Measurements from ENCODE around the gene LDLRAD3. TPM values are rescaled to one million over a fixed set of nuclear protein-coding genes. Genes with fewer than 3 reads are reported as not detected.

LDLRAD3 gene
- total RNA-seq, 2 experiments from 2014 or later, result not detected

GRCh38 chr11:35963911-35964310 is 20.0 kb downstream of the LDLRAD3 start:
- Histone ChIP-seq H3K79me2 (ENCODE audit: insufficient read depth, low read depth, low read length) (no peaks in the 10 kb centered on the region), H3K4me3 (ENCODE audit: low read depth, low read length, poor library complexity, severe bottlenecking) (no peak overlapping the region), H3K27ac (ENCODE audit: low read depth, low read length, poor library complexity, severe bottlenecking) (no peak overlapping the region), H3K4me2 (ENCODE audit: low read length) (no peak overlapping the region), H3K36me3 (ENCODE audit: insufficient read depth, low read length) (no peaks in the 10 kb centered on the region), H3K4me1 (ENCODE audit: insufficient read depth, low read length, poor library complexity, severe bottlenecking) (no peaks in the 10 kb centered on the region), H2AFZ (ENCODE audit: low read length) (no peak overlapping the region), H4K20me1 (ENCODE audit: insufficient read depth, low read length) (no peaks in the 10 kb centered on the region), H3K9me3 (ENCODE audit: low read length) (no peaks in the 10 kb centered on the region), H3K9me2 (ENCODE audit: insufficient read depth, low read length) (no peaks in the 10 kb centered on the region)
- ChIA-PET POLR2A (no interaction called here), CTCF (ENCODE audit: unreplicated experiment) (no interaction called here)
- intact Hi-C loops (cut with micrococcal nuclease; ENCODE audit: unreplicated experiment), result no loop called here
- no peak for DNase-seq (ENCODE audit: low spot score)
- no TSS peak for BruUV-seq (replicated peaks)
- TF ChIP-seq, protein P1, sequence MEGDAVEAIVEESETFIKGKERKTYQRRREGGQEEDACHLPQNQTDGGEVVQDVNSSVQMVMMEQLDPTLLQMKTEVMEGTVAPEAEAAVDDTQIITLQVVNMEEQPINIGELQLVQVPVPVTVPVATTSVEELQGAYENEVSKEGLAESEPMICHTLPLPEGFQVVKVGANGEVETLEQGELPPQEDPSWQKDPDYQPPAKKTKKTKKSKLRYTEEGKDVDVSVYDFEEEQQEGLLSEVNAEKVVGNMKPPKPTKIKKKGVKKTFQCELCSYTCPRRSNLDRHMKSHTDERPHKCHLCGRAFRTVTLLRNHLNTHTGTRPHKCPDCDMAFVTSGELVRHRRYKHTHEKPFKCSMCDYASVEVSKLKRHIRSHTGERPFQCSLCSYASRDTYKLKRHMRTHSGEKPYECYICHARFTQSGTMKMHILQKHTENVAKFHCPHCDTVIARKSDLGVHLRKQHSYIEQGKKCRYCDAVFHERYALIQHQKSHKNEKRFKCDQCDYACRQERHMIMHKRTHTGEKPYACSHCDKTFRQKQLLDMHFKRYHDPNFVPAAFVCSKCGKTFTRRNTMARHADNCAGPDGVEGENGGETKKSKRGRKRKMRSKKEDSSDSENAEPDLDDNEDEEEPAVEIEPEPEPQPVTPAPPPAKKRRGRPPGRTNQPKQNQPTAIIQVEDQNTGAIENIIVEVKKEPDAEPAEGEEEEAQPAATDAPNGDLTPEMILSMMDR (conservative IDR thresholded peaks at IDR 0.05; ENCODE audit: low read length), result no peak
- no peak for TF ChIP-seq EZH2phosphoT487 (IDR thresholded peaks at IDR 0.05; ENCODE audit: borderline replicate concordance, low read depth, low read length)

DNA sequence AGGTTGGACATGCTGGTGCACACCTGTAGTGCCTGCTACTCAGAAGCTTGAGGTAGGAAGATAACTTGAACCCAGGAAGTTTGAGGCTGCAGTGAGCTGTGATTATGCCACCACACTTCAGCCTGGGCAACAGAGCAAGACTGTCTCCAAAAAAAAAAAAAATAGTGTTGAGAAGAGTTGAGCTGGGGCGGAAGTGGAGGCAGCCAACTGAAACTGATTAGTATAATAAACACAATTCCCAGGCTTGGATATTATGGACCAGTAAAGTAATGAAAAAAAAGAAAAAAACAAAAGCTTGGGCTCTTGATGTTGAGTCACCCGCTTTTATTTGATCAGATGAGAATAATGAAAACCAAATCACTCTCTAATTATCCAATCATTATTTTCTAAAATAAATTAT is 21.0 kb downstream of the LDLRAD3 start:
- Histone ChIP-seq H3K79me2 (ENCODE audit: insufficient read depth, low read depth, low read length) (no peaks in the 10 kb centered on the region), H3K4me1 (ENCODE audit: insufficient read depth, low read length, poor library complexity, severe bottlenecking) (no peaks in the 10 kb centered on the region), H2AFZ (ENCODE audit: low read length) (no peak overlapping the region), H3K36me3 (ENCODE audit: insufficient read depth, low read length) (no peaks in the 10 kb centered on the region), H4K20me1 (ENCODE audit: insufficient read depth, low read length) (no peaks in the 10 kb centered on the region), H3K4me3 (ENCODE audit: low read depth, low read length, poor library complexity, severe bottlenecking) (no peak overlapping the region), H3K4me2 (ENCODE audit: low read length) (no peak overlapping the region), H3K9me2 (ENCODE audit: insufficient read depth, low read length) (no peaks in the 10 kb centered on the region), H3K9me3 (ENCODE audit: low read length) (no peaks in the 10 kb centered on the region), H3K27ac (ENCODE audit: low read depth, low read length, poor library complexity, severe bottlenecking) (no peak overlapping the region)
- POLR2A ChIA-PET, result no interaction called here
- intact Hi-C loops (cut with micrococcal nuclease; ENCODE audit: unreplicated experiment), result no loop called here
- TF ChIP-seq, protein P1 (conservative IDR thresholded peaks at IDR 0.05; ENCODE audit: low read length), result no peak
- CTCF ChIA-PET (ENCODE audit: unreplicated experiment), result no interaction called here
- BruUV-seq (replicated peaks), result no TSS peak
- DNase-seq (ENCODE audit: low spot score), result no peak

- Histone ChIP-seq H3K4me2 (ENCODE audit: low read length) (no peak overlapping the region), H3K9me3 (ENCODE audit: low read length) (no peaks in the 10 kb centered on the region), H2AFZ (ENCODE audit: low read length) (no peak overlapping the region), H3K9me2 (ENCODE audit: insufficient read depth, low read length) (no peaks in the 10 kb centered on the region), H3K4me1 (ENCODE audit: insufficient read depth, low read length, poor library complexity, severe bottlenecking) (no peaks in the 10 kb centered on the region), H3K27ac (ENCODE audit: low read depth, low read length, poor library complexity, severe bottlenecking) (no peak overlapping the region), H3K4me3 (ENCODE audit: low read depth, low read length, poor library complexity, severe bottlenecking) (no peak overlapping the region), H4K20me1 (ENCODE audit: insufficient read depth, low read length) (no peaks in the 10 kb centered on the region), H3K36me3 (ENCODE audit: insufficient read depth, low read length) (no peaks in the 10 kb centered on the region), H3K79me2 (ENCODE audit: insufficient read depth, low read depth, low read length) (no peaks in the 10 kb centered on the region)
- ChIA-PET CTCF (ENCODE audit: unreplicated experiment) (no interaction called here), POLR2A (interaction anchor here (0.6 kb wide), 1 partner anchor 407 kb away, joined by 4 read pairs; no protein-coding TSS in a partner anchor)
- intact Hi-C loops (cut with micrococcal nuclease; ENCODE audit: unreplicated experiment), result no loop called here
- no peak for TF ChIP-seq EZH2phosphoT487 (IDR thresholded peaks at IDR 0.05; ENCODE audit: borderline replicate concordance, low read depth, low read length)
- TF ChIP-seq, protein P1 (conservative IDR thresholded peaks at IDR 0.05; ENCODE audit: low read length), result no peak
- BruUV-seq (replicated peaks), result no TSS peak
- no peak for DNase-seq (ENCODE audit: low spot score)
Measured at GRCh38 chr11:35967042-35967441, 23.2 kb downstream of the LDLRAD3 start.
